ENCODE results near the gene SNX10.

Gene SNX10

DNA sequence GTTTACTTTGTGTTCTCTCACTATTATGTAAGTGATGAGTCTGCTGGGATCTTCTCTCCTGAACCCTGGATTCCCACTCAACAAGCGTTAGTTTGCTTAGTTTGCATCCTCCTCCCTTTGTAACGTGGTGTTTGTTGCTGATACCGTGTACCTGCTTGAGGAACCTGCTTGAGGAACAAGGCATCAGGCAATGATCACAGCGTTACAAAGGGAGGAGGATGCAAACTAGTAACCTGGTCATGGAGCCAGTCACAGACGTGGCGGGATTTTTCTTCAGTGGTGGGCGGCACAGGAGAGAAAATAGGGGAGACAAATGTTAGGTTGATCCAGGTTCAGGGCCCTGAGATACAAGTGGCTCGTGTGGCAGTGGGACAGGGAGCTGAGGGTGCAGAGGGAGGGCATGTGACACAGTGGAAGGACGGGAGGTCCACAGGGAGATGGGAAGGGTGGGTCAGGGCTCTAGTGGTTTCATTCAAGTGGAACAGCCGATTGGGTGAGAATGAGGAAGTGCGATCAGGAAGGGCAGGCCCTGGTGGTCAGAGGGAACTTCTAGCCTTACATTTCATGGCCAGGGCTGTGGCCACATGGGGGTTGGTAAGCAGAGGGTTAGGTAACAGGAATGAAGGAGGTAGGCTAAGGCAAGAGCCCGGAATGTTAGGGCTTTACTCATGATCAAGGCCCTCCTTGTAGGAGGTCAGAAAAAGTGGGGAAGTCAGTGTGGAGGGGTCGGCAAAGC lies 38.0 kb downstream of the SNX10 start:
- in situ Hi-C loops (cut with HindIII; ENCODE audit: low sequenced_read_pairs) = no loop called here
- no peak overlapping the region for H3K4me3 ChIP-seq (ENCODE audit: low read depth, low read length)
- DNase-seq (ENCODE audit: low read depth) = no peak
- TF ChIP-seq, protein P1, sequence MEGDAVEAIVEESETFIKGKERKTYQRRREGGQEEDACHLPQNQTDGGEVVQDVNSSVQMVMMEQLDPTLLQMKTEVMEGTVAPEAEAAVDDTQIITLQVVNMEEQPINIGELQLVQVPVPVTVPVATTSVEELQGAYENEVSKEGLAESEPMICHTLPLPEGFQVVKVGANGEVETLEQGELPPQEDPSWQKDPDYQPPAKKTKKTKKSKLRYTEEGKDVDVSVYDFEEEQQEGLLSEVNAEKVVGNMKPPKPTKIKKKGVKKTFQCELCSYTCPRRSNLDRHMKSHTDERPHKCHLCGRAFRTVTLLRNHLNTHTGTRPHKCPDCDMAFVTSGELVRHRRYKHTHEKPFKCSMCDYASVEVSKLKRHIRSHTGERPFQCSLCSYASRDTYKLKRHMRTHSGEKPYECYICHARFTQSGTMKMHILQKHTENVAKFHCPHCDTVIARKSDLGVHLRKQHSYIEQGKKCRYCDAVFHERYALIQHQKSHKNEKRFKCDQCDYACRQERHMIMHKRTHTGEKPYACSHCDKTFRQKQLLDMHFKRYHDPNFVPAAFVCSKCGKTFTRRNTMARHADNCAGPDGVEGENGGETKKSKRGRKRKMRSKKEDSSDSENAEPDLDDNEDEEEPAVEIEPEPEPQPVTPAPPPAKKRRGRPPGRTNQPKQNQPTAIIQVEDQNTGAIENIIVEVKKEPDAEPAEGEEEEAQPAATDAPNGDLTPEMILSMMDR (IDR thresholded peaks at IDR 0.05; ENCODE audit: low read depth, low read length, missing control alignments) = no peak

DNA sequence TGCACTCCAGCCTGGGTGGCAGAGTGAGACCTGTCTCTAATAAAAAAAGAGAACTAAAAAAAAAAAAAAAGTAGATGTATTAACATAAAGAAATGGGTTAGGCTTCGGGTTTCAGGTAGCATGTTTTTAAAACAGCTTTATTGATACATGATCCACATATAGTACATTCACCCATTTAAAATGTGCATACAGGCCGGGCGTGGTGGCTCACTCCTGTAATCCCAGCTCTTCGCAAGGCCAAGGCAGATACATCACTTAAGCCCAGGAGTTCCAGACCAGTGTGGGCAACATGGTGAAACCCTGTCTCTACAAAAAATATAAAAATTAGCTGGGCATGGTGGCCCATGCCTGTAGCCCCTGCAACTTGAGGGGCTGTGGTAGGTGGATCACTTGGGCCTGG lies 39.5 kb downstream of the SNX10 start:
- in situ Hi-C loops (cut with HindIII; ENCODE audit: low sequenced_read_pairs) = no loop called here
- TF ChIP-seq, protein P1 (IDR thresholded peaks at IDR 0.05; ENCODE audit: low read depth, low read length, missing control alignments) = no peak
- H3K4me3 ChIP-seq (ENCODE audit: low read depth, low read length) = no peak overlapping the region
- no peak for DNase-seq (ENCODE audit: low read depth)

DNA sequence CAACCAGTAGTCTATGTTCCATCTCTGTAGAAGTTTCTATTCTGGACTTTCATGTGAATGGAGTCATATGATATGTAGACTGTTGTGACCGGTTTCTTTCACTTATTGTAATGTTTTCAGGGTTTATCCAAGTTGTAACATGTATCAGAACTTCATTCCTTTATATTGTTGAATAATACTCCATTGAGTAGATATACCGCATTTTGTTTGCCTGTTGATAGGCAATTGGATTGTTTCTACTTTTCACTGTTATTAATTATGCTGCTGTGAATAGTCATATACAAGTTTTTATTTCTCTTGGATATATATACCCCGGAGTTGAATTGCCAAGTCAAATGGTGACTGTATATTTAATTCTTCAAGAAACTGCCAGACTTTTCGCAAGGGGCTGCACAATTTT lies 40.1 kb downstream of the SNX10 start:
- in situ Hi-C loops (cut with HindIII; ENCODE audit: low sequenced_read_pairs) = no loop called here
- DNase-seq (ENCODE audit: low read depth) = no peak
- no peak overlapping the region for H3K4me3 ChIP-seq (ENCODE audit: low read depth, low read length)
- TF ChIP-seq, protein P1 (IDR thresholded peaks at IDR 0.05; ENCODE audit: low read depth, low read length, missing control alignments) = no peak

DNA sequence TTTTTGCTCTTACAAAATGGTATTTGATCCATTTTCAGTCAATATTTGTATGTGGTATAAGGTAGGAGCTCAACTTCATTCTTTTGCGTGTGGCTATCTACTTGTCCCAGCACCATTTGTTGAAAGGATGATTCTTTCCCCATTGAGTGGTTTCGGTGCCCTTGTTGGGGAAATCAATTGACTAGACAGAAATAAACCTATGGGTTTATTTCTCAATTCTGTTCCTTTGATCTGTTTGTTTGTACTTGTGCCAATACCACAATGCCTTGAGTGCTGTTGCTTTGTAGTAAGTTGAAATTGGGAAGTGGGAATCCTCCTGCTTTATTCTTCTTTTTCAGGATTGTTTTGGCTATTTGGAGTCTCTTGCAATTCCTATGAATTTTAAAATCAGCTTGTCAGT lies 41.0 kb downstream of the SNX10 start:
- no peak overlapping the region for H3K4me3 ChIP-seq (ENCODE audit: low read depth, low read length)
- TF ChIP-seq, protein P1 (IDR thresholded peaks at IDR 0.05; ENCODE audit: low read depth, low read length, missing control alignments) = no peak
- no peak for DNase-seq (ENCODE audit: low read depth)
- in situ Hi-C loops (cut with HindIII; ENCODE audit: low sequenced_read_pairs) = no loop called here

DNA sequence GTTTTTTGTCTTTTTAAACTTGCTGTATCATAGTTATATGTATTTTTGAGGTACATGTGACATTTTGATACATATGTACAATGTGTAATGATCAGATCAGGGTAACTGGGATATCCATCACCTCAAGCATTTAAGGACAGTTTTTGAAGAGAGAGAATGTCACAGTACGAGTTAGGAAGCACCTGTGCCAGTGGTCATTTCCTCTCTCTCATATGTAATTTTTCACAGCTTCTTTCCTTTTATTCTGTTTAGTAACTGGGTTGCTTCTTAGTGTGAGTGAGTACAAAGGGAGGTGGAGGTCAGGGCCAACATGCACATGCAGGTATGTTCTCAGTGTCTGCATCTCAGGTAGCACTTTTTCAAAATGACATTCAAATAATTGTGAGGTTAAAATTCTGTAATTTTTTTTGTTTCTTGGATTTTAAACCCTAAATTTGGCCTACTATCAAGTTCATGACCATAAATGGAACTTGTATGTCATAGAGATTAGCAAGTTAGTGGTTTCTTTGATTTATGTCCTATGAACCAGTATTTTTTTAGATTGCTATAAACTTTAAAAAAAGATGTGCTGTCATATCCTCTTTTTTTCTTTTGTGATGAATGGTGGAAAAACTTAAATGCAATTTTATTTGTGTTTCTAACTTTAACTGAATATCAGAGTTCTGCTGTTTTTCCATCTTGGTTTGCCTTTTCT lies 42.7 kb downstream of the SNX10 start:
- TF ChIP-seq, protein P1 (IDR thresholded peaks at IDR 0.05; ENCODE audit: low read depth, low read length, missing control alignments) = no peak
- no peak for DNase-seq (ENCODE audit: low read depth)
- in situ Hi-C loops (cut with HindIII; ENCODE audit: low sequenced_read_pairs) = no loop called here
- H3K4me3 ChIP-seq (ENCODE audit: low read depth, low read length) = no peak overlapping the region

DNA sequence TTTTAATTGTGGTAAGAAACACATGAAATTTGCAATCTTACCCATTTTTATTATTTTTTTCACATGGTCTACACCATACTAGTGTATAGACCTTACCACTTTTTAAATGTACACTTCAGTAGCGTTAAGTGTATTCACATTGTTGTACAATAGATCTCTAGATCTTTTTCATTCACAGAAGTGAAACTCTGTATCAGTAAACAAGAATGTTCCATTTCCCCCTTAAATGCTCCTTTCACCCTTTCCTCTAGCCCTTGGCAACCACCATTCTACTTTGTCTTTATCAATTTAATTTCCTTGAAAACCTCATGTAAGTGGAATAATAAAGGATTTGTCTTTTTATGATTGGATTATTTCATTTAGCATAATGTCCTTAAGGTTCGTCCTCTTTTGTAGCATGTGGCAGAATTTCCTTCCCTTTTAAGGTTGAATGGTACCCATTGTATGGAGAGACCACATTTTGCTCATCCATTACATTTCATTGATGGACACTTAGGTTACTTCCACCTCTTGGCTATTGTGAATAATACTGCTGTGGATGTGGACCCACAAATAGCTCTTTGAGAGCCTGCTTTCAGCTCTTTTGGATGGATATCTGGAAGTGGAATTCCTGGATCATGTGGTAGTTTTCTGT lies 45.7 kb downstream of the SNX10 start:
- no peak for DNase-seq (ENCODE audit: low read depth)
- TF ChIP-seq, protein P1 (IDR thresholded peaks at IDR 0.05; ENCODE audit: low read depth, low read length, missing control alignments) = no peak
- no peak overlapping the region for H3K4me3 ChIP-seq (ENCODE audit: low read depth, low read length)
- in situ Hi-C loops (cut with HindIII; ENCODE audit: low sequenced_read_pairs) = no loop called here
